TTC549 (cell line): ENCODE results near the gene CFAP52.
"Not testable (repeated sequence)": the region's sequence is repeated elsewhere in the genome, so short reads cannot be mapped to it uniquely, and the experiment has no call there.

Experiments
- FAIRE-seq: peaks from 2 replicates; lab custom pipeline; 2012; peaks lifted over from hg19 to GRCh38; lab: Jason Lieb, UNC

The CFAP52 gene

GRCh38 chr17:9576521-9577372 is at the start of gene CFAP52:
TSS of gene CFAP52 (plus strand) at chr17:9576642. CDS start at chr17:9576696, 54 bp downstream.
- FAIRE-seq: peak; percentile 68

GRCh38 chr17:9527788-9528187 is 48.7 kb upstream of the CFAP52 start:
- no peak for FAIRE-seq

- FAIRE-seq: peak; percentile 77
Measured at GRCh38 chr17:9529033-9529700, 47.3 kb upstream of the CFAP52 start.

- no peak for FAIRE-seq
Measured at GRCh38 chr17:9531034-9531433, 45.4 kb upstream of the CFAP52 start.

- no peak for FAIRE-seq
Measured at GRCh38 chr17:9532715-9533114, 43.7 kb upstream of the CFAP52 start.

- no peak for FAIRE-seq
Measured at GRCh38 chr17:9533441-9533840, 43.0 kb upstream of the CFAP52 start.

- FAIRE-seq: no peak
Measured at GRCh38 chr17:9536061-9536460, 40.4 kb upstream of the CFAP52 start.

- no peak for FAIRE-seq
Measured at GRCh38 chr17:9537177-9537776, 39.2 kb upstream of the CFAP52 start.

GRCh38 chr17:9538626-9539025 is 37.8 kb upstream of the CFAP52 start:
- FAIRE-seq: no peak

- no peak for FAIRE-seq
Measured at GRCh38 chr17:9541718-9542117, 34.7 kb upstream of the CFAP52 start.

GRCh38 chr17:9544221-9544620 is 32.2 kb upstream of the CFAP52 start:
- no peak for FAIRE-seq

GRCh38 chr17:9549215-9549614 is 27.2 kb upstream of the CFAP52 start:
- FAIRE-seq: no peak

- no peak for FAIRE-seq
Measured at GRCh38 chr17:9553181-9553580, 23.3 kb upstream of the CFAP52 start.

- FAIRE-seq: no peak
Measured at GRCh38 chr17:9553596-9553995, 22.8 kb upstream of the CFAP52 start.

- FAIRE-seq: peak; percentile 37
Measured at GRCh38 chr17:9554715-9555114, 21.7 kb upstream of the CFAP52 start.

- FAIRE-seq: no peak
Measured at GRCh38 chr17:9557161-9557755, 19.2 kb upstream of the CFAP52 start.

GRCh38 chr17:9557857-9558256 is 18.6 kb upstream of the CFAP52 start:
- FAIRE-seq: no peak

- FAIRE-seq: no peak
Measured at GRCh38 chr17:9564104-9564503, 12.3 kb upstream of the CFAP52 start.

- FAIRE-seq: no peak
Measured at GRCh38 chr17:9566067-9566466, 10.4 kb upstream of the CFAP52 start.

- not testable (repeated sequence) for FAIRE-seq
Measured at GRCh38 chr17:9566739-9567138, 9.7 kb upstream of the CFAP52 start.

- FAIRE-seq: no peak
Measured at GRCh38 chr17:9568004-9568403, 8.4 kb upstream of the CFAP52 start.

- FAIRE-seq: no peak
Measured at GRCh38 chr17:9568957-9569588, 7.4 kb upstream of the CFAP52 start.
